ENCODE results near the gene HOXA13.

DNA sequence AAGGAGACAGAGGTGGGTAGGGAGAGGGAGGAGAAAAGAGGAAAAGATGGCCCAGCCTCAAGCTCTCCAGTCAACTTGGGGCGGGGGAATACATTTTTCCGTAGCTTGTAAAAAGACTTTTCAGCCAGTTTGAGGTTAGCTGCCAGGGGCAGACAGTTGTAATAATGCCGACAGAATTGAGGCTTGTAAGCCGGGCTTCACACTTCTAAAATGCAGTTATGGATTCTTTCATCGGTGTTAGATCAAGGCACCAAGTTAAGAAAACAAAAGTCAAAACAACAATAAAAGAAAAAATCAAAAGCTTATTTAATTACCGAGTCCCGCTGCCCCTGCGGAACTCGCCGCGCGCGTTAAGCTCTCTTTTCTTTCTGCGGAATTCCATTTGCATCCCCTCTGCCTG is 42.3 kb upstream of the HOXA13 start:
- TF ChIP-seq, protein P1, sequence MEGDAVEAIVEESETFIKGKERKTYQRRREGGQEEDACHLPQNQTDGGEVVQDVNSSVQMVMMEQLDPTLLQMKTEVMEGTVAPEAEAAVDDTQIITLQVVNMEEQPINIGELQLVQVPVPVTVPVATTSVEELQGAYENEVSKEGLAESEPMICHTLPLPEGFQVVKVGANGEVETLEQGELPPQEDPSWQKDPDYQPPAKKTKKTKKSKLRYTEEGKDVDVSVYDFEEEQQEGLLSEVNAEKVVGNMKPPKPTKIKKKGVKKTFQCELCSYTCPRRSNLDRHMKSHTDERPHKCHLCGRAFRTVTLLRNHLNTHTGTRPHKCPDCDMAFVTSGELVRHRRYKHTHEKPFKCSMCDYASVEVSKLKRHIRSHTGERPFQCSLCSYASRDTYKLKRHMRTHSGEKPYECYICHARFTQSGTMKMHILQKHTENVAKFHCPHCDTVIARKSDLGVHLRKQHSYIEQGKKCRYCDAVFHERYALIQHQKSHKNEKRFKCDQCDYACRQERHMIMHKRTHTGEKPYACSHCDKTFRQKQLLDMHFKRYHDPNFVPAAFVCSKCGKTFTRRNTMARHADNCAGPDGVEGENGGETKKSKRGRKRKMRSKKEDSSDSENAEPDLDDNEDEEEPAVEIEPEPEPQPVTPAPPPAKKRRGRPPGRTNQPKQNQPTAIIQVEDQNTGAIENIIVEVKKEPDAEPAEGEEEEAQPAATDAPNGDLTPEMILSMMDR (IDR thresholded peaks at IDR 0.05; ENCODE audit: low read depth, low read length) = no peak
- no peak for TF ChIP-seq EZH2phosphoT487 (IDR thresholded peaks at IDR 0.05; ENCODE audit: low read depth)
